GM13977 (cell line): ENCODE results near the gene GCSAM.

ENCODE experiments used
- DNase-seq: peaks from one replicate; pipeline ENCODE4 v3.0.0; 2012; ENCODE audit warnings: low spot score
- in situ Hi-C: fragments of 300-500 bp; cut with MboI; formaldehyde crosslinking; loops from one replicate; pipeline ENCODE4 v1.12.0; 2022; ENCODE audit warnings: low sequenced_read_pairs, low pct_unique_long_range_greater_than_20kb, mixed read lengths, inconsistent platforms; ENCODE audit not compliant: unreplicated experiment
- TF ChIP-seq, protein P1 (sequence below): IDR thresholded peaks from 2 replicates; pipeline ENCODE4 v1.5.1; 2012; ENCODE audit warnings: mild to moderate bottlenecking, control low read depth; ENCODE audit not compliant: insufficient read depth; ENCODE audit errors: extremely low read depth, missing control alignments

The GCSAM gene

DNA sequence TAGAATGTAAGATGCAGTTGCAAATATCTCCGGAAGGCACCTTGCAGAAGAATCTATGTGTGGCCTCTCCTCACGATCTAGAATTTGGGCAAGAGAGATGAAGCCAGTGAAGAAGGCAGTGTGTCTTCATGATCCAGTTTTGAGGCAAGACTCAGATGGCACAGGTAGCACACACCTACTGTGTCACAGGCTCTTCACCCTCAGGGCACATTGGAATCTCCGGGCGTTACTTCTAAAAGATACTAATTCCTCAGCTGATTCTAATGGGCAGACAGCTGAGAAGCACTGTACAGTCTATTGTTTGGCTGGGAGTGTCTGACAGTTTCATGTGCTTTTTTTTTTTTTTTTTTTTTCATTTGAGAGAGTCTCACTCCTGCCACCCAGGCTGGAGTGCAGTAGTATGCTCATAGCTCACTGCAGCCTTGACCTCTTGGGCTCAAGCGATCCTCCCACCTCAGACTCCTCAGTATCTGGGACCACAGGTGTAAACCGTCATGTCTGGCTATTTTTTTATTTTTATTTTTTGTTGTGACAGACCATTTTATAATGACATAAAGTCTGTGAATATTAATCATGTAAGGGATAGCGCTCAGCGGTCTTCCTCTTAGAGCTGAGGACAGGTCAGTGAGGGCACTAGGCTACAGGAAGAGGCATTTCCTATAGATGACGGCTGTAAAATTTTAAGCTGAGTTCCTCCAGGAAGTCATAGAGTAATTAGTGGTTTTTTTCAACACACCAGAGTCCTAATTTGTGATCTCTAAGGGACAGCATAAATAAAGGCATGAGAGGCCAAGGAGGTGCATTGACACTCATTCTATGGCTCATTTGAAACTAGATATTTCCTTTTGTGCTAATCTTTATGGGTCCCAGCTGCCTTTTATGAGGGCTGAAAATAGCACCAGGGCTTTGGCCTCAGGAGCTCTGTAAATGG is 42.8 kb downstream of the GCSAM start:
- in situ Hi-C loops, result no loop called here

DNA sequence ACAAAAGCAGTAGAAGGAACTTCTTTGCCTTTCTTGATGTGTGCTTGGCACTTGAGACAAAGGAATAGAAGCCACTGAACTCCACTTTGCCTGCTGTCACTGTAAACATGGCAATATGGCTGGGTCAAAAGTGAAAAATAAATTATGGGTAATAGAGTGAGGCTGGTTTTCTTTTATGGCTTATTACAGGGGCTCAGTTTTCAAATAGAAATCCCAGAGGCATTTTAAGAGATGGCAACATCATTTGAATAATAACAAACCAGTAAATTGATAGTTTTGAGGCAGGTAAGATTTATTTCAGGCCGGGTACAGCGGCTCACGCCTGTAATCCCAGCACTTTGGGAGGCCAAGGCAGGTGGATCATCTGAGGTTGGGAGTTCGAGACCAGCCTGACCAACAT is 44.1 kb downstream of the GCSAM start:
- DNase-seq, result no peak
- TF ChIP-seq, protein P1, sequence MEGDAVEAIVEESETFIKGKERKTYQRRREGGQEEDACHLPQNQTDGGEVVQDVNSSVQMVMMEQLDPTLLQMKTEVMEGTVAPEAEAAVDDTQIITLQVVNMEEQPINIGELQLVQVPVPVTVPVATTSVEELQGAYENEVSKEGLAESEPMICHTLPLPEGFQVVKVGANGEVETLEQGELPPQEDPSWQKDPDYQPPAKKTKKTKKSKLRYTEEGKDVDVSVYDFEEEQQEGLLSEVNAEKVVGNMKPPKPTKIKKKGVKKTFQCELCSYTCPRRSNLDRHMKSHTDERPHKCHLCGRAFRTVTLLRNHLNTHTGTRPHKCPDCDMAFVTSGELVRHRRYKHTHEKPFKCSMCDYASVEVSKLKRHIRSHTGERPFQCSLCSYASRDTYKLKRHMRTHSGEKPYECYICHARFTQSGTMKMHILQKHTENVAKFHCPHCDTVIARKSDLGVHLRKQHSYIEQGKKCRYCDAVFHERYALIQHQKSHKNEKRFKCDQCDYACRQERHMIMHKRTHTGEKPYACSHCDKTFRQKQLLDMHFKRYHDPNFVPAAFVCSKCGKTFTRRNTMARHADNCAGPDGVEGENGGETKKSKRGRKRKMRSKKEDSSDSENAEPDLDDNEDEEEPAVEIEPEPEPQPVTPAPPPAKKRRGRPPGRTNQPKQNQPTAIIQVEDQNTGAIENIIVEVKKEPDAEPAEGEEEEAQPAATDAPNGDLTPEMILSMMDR, result no peak
- in situ Hi-C loops, result no loop called here

More for the DNA sequence above, 42.8 kb downstream of the GCSAM start:
- no peak for DNase-seq
- TF ChIP-seq, protein P1, result no peak

DNA sequence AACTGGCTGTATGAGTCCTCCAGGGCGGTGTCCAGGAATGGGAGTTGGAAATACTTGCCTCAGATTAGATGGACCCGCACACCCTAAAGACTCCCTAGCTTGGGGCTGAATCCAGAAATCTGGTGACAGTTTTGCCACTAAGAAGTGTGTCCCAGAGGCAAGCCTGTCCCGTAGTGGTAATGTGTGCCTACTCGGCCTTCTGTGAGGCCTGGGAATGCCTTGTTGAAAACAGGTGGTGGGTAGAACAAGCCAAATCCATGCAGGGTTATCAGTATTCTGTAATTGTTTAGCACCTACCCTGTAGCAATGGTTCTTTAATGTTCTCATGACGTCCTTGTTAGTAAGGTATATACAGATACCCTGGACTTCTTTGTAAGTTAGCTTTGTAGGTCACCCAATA is 45.3 kb downstream of the GCSAM start:
- in situ Hi-C loops, result no loop called here
- DNase-seq, result no peak
- TF ChIP-seq, protein P1, result no peak

DNA sequence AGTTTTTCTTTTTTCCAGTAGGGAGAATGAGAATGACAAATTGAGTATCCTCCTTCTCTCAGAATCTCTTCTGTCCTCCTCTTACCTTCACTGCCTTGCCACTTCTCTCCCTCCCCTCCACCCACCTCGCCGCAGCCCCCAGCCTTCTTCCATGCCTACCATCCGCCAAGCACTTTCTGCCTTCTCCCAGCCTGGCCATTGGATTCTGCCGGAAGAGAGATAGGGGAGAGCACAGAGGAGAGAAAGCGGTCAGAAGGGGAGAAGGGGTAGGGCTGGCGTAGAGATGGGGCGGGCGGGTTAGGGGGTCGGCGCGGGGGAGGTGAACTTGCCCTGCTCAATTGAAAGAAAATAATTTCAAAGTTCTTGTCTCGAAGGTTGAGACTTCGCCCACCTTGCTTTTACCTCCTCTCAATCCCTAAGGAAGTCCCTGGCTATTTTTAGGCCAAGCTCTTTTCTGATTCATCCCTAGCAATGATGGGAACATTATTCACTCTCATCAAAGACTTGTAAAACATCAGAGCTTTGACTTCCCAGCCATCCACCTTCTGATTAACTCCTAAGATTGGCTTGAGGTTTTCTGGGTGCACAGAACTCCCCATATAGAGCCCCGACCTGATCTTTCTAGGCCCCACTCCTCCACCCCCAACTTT is 46.0 kb downstream of the GCSAM start:
- in situ Hi-C loops, result no loop called here
- no peak for DNase-seq
- TF ChIP-seq, protein P1, result no peak

DNA sequence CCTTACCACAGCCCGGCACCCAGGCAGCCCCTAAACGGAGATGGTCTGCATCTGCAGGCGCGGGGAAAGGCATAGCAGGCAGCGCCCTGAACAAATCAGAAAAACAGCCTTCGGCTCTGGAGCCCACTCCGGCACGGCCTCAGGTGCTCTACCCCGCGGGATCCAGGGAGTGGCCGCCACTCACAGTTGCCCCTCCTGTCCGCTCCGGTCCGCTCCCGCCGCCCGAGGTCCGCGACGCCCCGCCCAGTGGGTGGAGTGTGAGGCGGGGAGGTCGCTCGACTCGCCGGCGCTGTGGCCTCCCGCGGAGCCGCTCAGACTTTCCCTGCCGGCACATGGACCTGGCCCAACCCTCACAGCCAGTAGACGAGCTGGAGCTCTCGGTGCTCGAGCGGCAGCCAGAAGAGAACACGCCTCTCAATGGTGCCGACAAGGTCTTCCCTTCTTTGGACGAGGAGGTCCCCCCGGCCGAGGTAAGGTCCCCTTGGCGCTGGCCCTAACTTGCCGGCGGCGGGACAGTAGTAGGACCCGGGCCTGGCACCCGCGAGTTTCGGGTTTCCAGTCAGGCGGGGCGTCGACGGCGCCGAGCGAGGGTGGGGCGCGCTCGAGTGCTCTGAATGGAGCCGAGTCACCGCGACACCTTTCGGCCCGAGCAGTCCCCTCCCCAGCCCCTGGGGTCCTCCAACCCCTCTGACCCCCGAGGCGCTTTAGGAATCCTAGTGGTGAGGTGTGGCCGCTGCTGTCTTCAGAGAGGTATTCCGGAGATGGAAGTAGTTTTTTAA is 46.8 kb downstream of the GCSAM start, which contains the start of gene C3orf52:
Gene C3orf52 (plus strand): TSS at position 314 of the 779 bp plus-strand sequence. CDS start 19 bp downstream, at position 333.
- peak; percentile 86 for DNase-seq
- TF ChIP-seq, protein P1, result no peak
- in situ Hi-C loops, result no loop called here

DNA sequence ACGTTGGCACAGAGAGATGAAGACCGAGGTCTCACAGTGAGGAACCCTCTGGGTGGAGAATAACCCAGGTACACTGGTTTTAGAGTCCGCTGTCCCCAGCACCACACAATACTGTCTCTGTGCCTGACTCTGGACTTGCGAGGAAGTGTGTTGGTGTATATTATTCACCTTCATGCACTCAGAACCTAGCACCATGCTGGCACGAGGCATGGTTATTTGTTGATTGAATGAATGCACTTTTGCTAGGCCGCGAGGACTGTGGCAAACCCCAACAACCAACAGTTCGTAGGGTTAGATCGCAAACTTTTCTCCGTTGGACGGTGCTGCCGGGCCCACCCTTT is 47.3 kb downstream of the GCSAM start:
- no peak for DNase-seq
- in situ Hi-C loops, result no loop called here
- TF ChIP-seq, protein P1, result no peak
